ENCODE data around the gene NONO.
"Not testable (repeated sequence)": the region's sequence is repeated elsewhere in the genome, so short reads cannot be mapped to it uniquely, and the experiment has no call there.

NONO gene

GRCh38 chrX:71281300-71281699 is 2.1 kb upstream of the NONO start:
- DNase-seq, result not testable (repeated sequence)

DNA sequence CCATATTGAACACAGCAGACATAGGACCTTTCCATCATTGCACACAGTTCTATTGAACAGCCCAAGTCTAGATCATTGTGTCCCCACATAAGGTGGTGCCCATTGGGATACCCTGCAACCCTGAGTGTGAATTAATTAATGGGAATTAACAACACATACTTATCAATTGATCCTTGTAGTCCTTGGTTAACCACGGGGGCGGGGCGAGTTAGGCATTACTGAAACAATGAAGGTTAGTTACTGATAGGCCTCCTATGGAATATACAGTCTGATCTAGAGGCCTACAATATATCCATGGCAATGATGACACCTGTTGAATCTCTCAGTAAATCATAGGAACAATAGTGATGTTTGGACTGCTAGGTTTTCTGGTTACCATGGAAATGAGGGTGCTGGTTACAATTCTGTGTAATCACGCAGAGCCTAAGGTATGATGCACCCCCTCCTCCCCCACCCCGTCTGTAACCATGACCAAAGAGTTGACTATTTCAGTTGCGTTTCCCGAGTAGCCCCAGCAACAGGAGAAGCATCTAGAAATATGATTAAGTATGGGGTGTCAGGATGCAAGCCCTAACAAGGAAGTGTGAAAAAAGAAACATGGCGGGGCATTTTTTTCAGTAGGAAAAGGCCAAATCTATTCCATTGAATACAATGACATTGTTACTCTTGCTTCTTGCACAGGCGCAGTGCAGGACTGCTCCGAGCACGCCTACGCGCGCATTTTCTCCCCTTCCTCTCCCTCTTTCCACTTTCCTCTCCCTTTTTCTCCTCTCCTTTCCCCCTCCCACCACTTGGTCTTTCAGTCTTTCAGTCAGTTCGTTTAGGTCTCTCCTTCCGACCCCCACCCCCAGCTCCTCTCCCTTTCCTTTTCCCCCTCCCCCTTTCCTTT is 677 bp upstream of the NONO start:
- peak; percentile 63 for DNase-seq

GRCh38 chrX:71285929-71286328 is 2.5 kb downstream of the NONO start:
- DNase-seq, result no peak

DNA sequence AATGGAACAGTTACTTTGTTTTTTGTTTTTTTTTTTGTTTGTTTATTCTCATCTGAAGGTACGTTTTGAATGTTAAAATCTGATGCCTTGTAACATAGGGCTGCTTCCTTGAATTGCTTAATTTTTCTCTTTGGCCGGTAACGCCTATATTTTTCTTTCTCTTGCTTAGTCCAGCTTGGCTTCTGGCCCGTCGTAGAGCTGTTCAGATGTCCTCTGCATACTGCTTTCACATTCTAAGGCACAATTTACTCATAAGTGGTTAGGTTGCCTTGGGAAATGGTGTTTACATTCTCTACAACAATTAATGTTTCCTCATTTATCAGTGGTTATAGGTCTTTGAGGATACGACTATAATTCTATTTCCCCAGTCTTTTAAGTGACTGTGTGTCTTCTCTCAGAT is 7.9 kb downstream of the NONO start:
- no peak for DNase-seq

DNA sequence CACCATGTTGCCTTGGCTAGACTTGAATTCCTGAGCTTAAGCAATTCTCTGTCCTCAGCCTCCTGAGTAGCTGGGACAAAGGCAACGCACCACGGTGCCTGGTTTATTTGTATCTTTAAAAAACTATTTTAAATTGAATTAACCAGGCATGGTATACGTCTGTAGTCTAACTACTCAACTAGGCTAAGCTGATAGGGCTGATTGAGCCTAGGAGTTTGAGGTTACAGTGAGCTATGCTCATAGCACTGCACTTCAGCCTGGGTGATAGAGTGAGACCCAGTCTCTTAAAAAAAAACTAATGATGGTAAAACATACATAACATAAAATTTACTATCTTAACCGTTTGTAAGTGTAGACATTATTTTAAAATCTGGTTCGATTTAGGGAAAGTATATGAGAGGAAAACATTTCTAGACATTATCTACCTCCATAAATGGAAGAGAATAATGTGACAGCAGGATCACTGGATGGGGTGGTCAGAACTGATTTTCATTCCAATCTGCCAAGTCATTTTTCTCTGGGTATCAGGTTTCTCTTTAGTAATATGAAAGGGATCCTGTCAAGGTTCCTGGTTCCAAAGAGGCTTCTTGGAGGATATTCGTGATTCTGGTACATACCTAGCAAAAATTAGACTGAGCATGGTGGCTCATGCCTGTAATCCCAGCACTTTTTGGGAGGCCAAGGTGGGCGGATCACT is 9.4 kb downstream of the NONO start:
- DNase-seq, result no peak

DNA sequence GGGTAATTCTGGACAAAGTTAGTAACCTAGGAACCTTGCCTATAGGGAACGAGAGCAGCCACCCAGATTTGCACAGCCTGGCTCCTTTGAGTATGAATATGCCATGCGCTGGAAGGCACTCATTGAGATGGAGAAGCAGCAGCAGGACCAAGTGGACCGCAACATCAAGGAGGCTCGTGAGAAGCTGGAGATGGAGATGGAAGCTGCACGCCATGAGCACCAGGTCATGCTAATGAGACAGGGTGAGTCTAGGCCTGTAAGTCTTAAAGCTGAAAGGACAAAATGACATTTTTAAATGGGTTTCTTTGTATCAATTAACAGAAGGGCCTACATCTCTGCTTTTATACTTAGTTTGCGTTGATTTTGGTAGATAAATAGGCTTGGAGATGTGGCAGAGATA is 13.4 kb downstream of the NONO start:
- DNase-seq, result no peak

- no peak for DNase-seq
Observed at GRCh38 chrX:71298119-71298518, 14.7 kb downstream of the NONO start.

DNA sequence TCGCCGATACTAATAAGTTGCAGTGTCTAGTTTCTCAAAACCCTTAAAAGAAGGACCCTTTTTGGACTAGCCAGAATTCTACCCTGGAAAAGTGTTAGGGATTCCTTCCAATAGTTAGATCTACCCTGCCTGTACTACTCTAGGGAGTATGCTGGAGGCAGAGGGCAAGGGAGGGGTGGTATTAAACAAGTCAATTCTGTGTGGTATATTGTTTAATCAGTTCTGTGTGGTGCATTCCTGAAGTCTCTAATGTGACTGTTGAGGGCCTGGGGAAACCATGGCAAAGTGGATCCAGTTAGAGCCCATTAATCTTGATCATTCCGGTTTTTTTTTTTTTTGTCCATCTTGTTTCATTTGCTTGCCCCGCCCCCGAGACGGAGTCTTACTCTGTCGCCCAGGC is 16.6 kb downstream of the NONO start:
- not testable (repeated sequence) for DNase-seq

DNA sequence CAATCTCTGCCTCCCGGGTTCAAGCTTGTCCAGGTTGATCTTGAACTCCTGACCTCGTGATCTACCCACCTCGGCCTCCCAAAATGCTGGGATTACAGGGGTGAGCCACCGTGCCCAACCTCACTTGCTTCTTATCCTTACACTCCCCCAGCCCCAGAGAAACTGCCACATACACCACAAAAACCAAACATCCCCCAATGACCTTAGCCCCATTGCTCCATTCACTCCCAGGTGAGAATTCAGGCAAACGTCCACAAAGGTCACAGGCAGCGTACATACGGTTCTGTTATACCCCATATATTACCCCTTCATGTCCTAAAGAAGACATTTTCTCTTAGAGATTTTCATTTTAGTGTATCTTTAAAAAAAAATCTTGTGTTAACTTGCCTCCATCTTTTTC is 17.1 kb downstream of the NONO start:
- not testable (repeated sequence) for DNase-seq

- no peak for DNase-seq
Observed at GRCh38 chrX:71301195-71301924, 17.9 kb downstream of the NONO start, which contains the start of gene ITGB1BP2. Gene ITGB1BP2 (plus strand): TSS chrX:71301750. CDS start chrX:71301807, 57 bp downstream.

GRCh38 chrX:71302461-71303213 is 19.2 kb downstream of the NONO start:
- DNase-seq, result no peak

DNA sequence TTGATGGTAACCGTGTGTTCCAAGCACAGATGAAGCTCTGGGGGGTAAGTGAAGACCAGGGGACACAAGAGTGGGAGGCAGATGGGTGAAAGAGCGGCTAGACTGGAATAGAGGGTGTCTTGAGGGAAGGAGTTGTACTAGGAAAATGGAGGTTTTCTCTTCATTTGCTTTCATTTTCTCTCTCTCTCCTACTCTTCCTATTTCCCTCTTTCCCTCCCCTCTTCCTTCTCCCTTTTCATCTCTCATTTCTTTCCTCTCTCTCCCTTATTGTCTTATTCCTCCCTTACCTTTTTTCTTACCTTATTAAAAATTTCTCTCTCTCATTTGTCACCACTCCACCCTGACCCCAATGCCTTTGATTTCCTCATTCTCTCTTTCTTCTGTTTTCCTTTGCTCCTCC is 21.1 kb downstream of the NONO start:
- no peak for DNase-seq

GRCh38 chrX:71315917-71316316 is 32.5 kb downstream of the NONO start:
- DNase-seq, result no peak

GRCh38 chrX:71316959-71317358 is 33.5 kb downstream of the NONO start:
- not testable (repeated sequence) for DNase-seq

- no peak for DNase-seq
Observed at GRCh38 chrX:71320126-71320525, 36.7 kb downstream of the NONO start.

- DNase-seq, result no peak
Observed at GRCh38 chrX:71321731-71322130, 38.3 kb downstream of the NONO start.

DNA sequence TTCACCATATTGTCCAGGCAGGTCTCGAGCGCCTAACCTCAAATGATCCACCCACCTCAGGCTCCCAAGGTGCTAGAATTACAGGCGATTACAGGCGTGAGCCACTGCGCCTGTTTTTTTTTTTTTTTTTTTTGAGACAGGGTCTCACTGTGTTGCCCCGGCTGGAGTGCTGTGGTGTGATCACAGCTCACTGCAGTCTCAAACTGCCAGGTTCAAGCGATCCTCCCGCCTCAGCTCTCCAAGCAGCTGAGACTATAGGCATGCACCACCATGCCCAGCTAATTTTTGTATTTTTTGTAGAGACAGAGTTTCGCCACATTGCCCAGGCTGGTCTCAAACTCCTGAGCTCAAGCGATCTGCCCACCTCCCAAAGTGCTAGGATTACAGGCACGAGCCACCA is 41.0 kb downstream of the NONO start:
- DNase-seq, result not testable (repeated sequence)

DNA sequence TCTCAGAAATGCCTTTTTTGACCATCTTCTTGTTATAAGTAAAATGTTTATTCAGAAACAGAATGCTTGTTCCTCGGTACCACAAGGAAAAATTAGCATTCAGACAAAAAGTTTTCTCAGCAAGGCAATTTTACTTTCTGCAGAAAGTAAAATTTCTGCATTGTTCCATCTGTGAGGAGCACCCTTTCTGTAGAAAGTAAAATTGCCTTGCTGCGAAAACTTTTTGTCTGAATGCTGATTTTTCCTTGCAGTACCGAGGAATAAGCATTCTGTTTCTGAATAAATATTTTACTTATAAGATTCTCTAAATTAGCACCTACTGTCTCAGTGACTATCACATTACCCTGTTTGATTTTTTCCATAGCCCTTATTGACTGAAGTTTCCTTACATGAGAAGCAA is 43.0 kb downstream of the NONO start:
- DNase-seq, result no peak

DNA sequence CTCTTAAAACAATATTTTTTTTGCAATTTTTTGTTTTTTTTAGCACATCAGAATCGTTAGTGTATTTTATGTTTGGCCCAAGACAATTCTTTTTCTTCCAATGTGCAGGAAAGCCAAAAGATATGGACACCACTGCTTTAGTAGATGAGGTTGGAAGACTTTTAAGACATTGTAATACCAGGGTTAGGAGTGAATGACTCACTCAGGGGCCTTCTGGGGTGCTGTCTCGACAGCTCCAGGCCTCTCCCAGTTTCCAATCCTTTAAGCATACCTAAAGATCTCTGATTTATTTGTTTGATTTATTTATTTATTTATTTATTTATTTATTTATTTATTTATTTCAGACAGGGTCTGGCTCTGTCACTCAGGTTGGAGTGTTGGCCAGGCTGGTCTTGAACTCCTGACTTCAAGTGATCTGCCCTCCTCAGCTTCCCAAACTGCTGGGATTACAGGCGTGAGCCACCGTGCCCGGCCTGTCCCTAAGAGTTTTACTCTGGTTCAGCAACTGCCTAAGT is 65.8 kb downstream of the NONO start:
- DNase-seq, result not testable (repeated sequence)

- not testable (repeated sequence) for DNase-seq
Observed at GRCh38 chrX:71349867-71350266, 66.4 kb downstream of the NONO start.
